ENCODE measurements around the gene TMC6. TPM values are rescaled to one million over a fixed set of nuclear protein-coding genes. Genes with fewer than 3 reads are reported as not detected.

Gene TMC6
- total and polyA plus RNA-seq, 4 donors = 75.7 to 166 (median 98.9) TPM

GRCh38 chr17:78081551-78081950 lies 47.0 kb downstream of the TMC6 start:
- H3K9me3 ChIP-seq (ENCODE audit: control insufficient read depth in 4 of 4, insufficient read depth in 3 of 4, low read length in 3 of 4) = no peaks in the 10 kb centered on the region
- DNase-seq = no peak
- 94 to 95% methylated on average over 3 of the region's 3 CpGs for WGBS, 2 donors
- H3K27ac ChIP-seq (ENCODE audit: low read depth in 1 of 2, low read length in 1 of 2) = no peak overlapping the region
- no peak overlapping the region for H3K4me3 ChIP-seq
- H3K4me1 ChIP-seq (ENCODE audit: control insufficient read depth in 5 of 5, insufficient read depth in 5 of 5, low read length in 5 of 5) = no peaks in the 10 kb centered on the region
- ATAC-seq (ENCODE audit: insufficient read depth, low FRiP score) = no peak
- TF ChIP-seq CTCF (IDR thresholded peaks at IDR 0.05; ENCODE audit: control extremely low read depth, extremely low read depth) = no peak
- no peak overlapping the region for H3K9ac ChIP-seq (ENCODE audit: insufficient read depth in 1 of 2, low read length in 2 of 2)
- no peaks in the 10 kb centered on the region for H3K27me3 ChIP-seq (ENCODE audit: control insufficient read depth in 3 of 3, insufficient read depth in 3 of 3, low read length in 2 of 3)
- peaks cover 16 to 34% (median 30%) of the 10 kb centered on the region in 4 donors for H3K36me3 ChIP-seq (ENCODE audit: control insufficient read depth in 4 of 4, insufficient read depth in 4 of 4, low read length in 4 of 4)

GRCh38 chr17:78079253-78079652 lies 49.3 kb downstream of the TMC6 start:
- ATAC-seq (ENCODE audit: insufficient read depth, low FRiP score) (no peak), DNase-seq (no peak)
- Histone ChIP-seq H3K36me3 (ENCODE audit: control insufficient read depth in 4 of 4, insufficient read depth in 4 of 4, low read length in 4 of 4) (peaks cover 21 to 40% (median 35%) of the 10 kb centered on the region in 4 donors), H3K9me3 (ENCODE audit: control insufficient read depth in 4 of 4, insufficient read depth in 3 of 4, low read length in 3 of 4) (no peaks in the 10 kb centered on the region), H3K4me3 (no peak overlapping the region), H3K9ac (ENCODE audit: insufficient read depth in 1 of 2, low read length in 2 of 2) (no peak overlapping the region), H3K27me3 (ENCODE audit: control insufficient read depth in 3 of 3, insufficient read depth in 3 of 3, low read length in 2 of 3) (no peaks in the 10 kb centered on the region), H3K27ac (ENCODE audit: low read depth in 1 of 2, low read length in 1 of 2) (no peak overlapping the region), H3K4me1 (ENCODE audit: control insufficient read depth in 5 of 5, insufficient read depth in 5 of 5, low read length in 5 of 5) (no peaks in the 10 kb centered on the region)
- no peak for TF ChIP-seq CTCF (IDR thresholded peaks at IDR 0.05; ENCODE audit: control extremely low read depth, extremely low read depth)
- 94% methylated on average over 6 of the region's 6 CpGs for WGBS, 2 donors

GRCh38 chr17:78075545-78075944 lies 53.0 kb downstream of the TMC6 start:
- DNase-seq (no peak), ATAC-seq (ENCODE audit: insufficient read depth, low FRiP score) (no peak)
- Histone ChIP-seq H3K9me3 (ENCODE audit: control insufficient read depth in 4 of 4, insufficient read depth in 3 of 4, low read length in 3 of 4) (no peaks in the 10 kb centered on the region), H3K4me3 (no peak overlapping the region), H3K4me1 (ENCODE audit: control insufficient read depth in 5 of 5, insufficient read depth in 5 of 5, low read length in 5 of 5) (peaks cover 0 to 1% (median 0%) of the 10 kb centered on the region in 5 donors), H3K27ac (ENCODE audit: low read depth in 1 of 2, low read length in 1 of 2) (no peak overlapping the region), H3K36me3 (ENCODE audit: control insufficient read depth in 4 of 4, insufficient read depth in 4 of 4, low read length in 4 of 4) (peaks cover 41 to 57% (median 46%) of the 10 kb centered on the region in 4 donors), H3K9ac (ENCODE audit: insufficient read depth in 1 of 2, low read length in 2 of 2) (no peak overlapping the region), H3K27me3 (ENCODE audit: control insufficient read depth in 3 of 3, insufficient read depth in 3 of 3, low read length in 2 of 3) (no peaks in the 10 kb centered on the region)
- 87 to 94% methylated on average over 5 of the region's 5 CpGs for WGBS, 2 donors
- no peak for TF ChIP-seq CTCF (IDR thresholded peaks at IDR 0.05; ENCODE audit: control extremely low read depth, extremely low read depth)

DNA sequence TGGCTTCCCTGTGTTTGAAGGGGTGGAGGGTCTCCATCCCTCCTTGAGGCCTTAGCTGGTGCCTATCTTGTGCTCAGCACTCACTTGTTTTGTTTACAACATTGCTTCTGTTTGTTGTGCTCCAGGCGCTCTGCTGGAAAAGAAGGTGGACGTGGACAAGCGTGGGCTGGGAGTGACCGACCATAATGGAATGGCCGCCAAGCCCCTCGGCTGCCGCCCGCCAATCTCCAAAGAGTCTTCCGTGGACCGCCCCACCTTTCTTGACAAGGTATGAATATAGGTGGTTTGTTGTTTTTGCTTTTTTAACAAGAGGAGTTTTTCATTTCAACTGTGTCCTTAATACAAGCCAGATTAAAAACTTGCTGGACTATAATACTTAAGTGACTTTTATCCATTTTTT lies 53.5 kb downstream of the TMC6 start:
- Histone ChIP-seq H3K9ac (ENCODE audit: insufficient read depth in 1 of 2, low read length in 2 of 2) (no peak overlapping the region), H3K4me3 (no peak overlapping the region), H3K9me3 (ENCODE audit: control insufficient read depth in 4 of 4, insufficient read depth in 3 of 4, low read length in 3 of 4) (no peaks in the 10 kb centered on the region), H3K27ac (ENCODE audit: low read depth in 1 of 2, low read length in 1 of 2) (no peak overlapping the region), H3K27me3 (ENCODE audit: control insufficient read depth in 3 of 3, insufficient read depth in 3 of 3, low read length in 2 of 3) (no peaks in the 10 kb centered on the region), H3K4me1 (ENCODE audit: control insufficient read depth in 5 of 5, insufficient read depth in 5 of 5, low read length in 5 of 5) (peaks cover 0 to 1% (median 0%) of the 10 kb centered on the region in 5 donors), H3K36me3 (ENCODE audit: control insufficient read depth in 4 of 4, insufficient read depth in 4 of 4, low read length in 4 of 4) (peaks cover 40 to 57% (median 46%) of the 10 kb centered on the region in 4 donors)
- DNase-seq (no peak), ATAC-seq (ENCODE audit: insufficient read depth, low FRiP score) (no peak)
- WGBS, 2 donors = 97% methylated on average over 10 of the region's 10 CpGs
- TF ChIP-seq CTCF (IDR thresholded peaks at IDR 0.05; ENCODE audit: control extremely low read depth, extremely low read depth) = no peak
